GM23338 (cell line): ENCODE results near the gene CNTNAP2. TPM values are rescaled to one million over a fixed set of nuclear protein-coding genes. Genes with fewer than 3 reads are reported as not detected.

Experiments
- ATAC-seq: fragments of 200-7000 bp; cut with Tn5 transposase; 3 replicates; pipeline ENCODE4 v1.9.1; 2020
- DNase-seq: peaks from one replicate; pipeline ENCODE4 v3.0.0-alpha.2; 2015; ENCODE audit warnings: low spot score
- H2AFZ ChIP-seq: fragments of 200-600 bp; sonication (generic); 2 replicates; pipeline ENCODE4 v1.8.0; 2016; ENCODE audit warnings: antibody characterized with exemption, mild to moderate bottlenecking, moderate library complexity
- H3F3A ChIP-seq: fragments of 200-600 bp; sonication (generic); replicated peaks from 2 replicates; pipeline ENCODE4 v1.8.0; 2017; ENCODE audit warnings: antibody characterized with exemption, mixed run types, low read depth
- H3K27ac ChIP-seq: fragments of 200-600 bp; sonication (generic); 2 replicates; pipeline ENCODE4 v1.6.1; 2016; ENCODE audit warnings: low read depth
- H3K27me3 ChIP-seq: fragments of 200-600 bp; sonication (generic); 2 replicates; pipeline ENCODE4 v1.8.0; 2016; ENCODE audit warnings: mild to moderate bottlenecking, mixed run types, moderate library complexity; ENCODE audit not compliant: insufficient read depth
- H3K36me3 ChIP-seq: fragments of 200-600 bp; sonication (generic); 2 replicates; pipeline ENCODE4 v1.8.0; 2016; ENCODE audit warnings: mild to moderate bottlenecking; ENCODE audit not compliant: insufficient read depth
- H3K4me1 ChIP-seq: fragments of 200-600 bp; sonication (generic); 2 replicates; pipeline ENCODE4 v1.8.0; 2016; ENCODE audit warnings: mild to moderate bottlenecking, moderate library complexity; ENCODE audit not compliant: insufficient read depth
- H3K4me2 ChIP-seq: fragments of 200-600 bp; sonication (generic); 2 replicates; pipeline ENCODE4 v1.7.1; 2017; ENCODE audit warnings: mixed run types
- H3K4me3 ChIP-seq: fragments of 200-600 bp; sonication (generic); 2 replicates; pipeline ENCODE4 v1.6.1; 2016; ENCODE audit warnings: mixed run types
- H3K79me2 ChIP-seq: fragments of 200-600 bp; sonication (generic); replicated peaks from 2 replicates; pipeline ENCODE4 v1.8.0; 2017; ENCODE audit warnings: mild to moderate bottlenecking; ENCODE audit not compliant: insufficient read depth
- H3K9me2 ChIP-seq: fragments of 200-600 bp; sonication (generic); 2 replicates; pipeline ENCODE4 v1.8.0; 2017; ENCODE audit not compliant: insufficient read depth
- H4K20me1 ChIP-seq: fragments of 200-600 bp; sonication (generic); replicated peaks from 2 replicates; pipeline ENCODE4 v1.8.0; 2017; ENCODE audit warnings: mild to moderate bottlenecking; ENCODE audit not compliant: insufficient read depth
- H3K27ac Mint-ChIP-seq: 2 replicates; pipeline ENCODE4 v1.8.0; 2020; ENCODE audit warnings: inconsistent platforms, mild to moderate bottlenecking, moderate library complexity, mixed read lengths
- H3K27me3 Mint-ChIP-seq: 3 replicates; pipeline ENCODE4 v1.8.0; 2022; ENCODE audit warnings: low read depth, mild to moderate bottlenecking, moderate library complexity, mixed read lengths, inconsistent platforms; ENCODE audit not compliant: insufficient read depth, poor library complexity
- H3K36me3 Mint-ChIP-seq: 3 replicates; pipeline ENCODE4 v1.8.0; 2021; ENCODE audit warnings: low read depth, mild to moderate bottlenecking, inconsistent platforms, moderate library complexity, mixed read lengths
- H3K4me1 Mint-ChIP-seq: 3 replicates; pipeline ENCODE4 v1.8.0; 2020; ENCODE audit warnings: mild to moderate bottlenecking, inconsistent platforms, mixed read lengths
- H3K4me3 Mint-ChIP-seq: 3 replicates; pipeline ENCODE4 v1.8.0; 2021; ENCODE audit warnings: moderate library complexity, mild to moderate bottlenecking, inconsistent platforms, mixed read lengths
- H3K9me3 Mint-ChIP-seq: 3 replicates; pipeline ENCODE4 v1.8.0; 2020; ENCODE audit warnings: moderate library complexity, mild to moderate bottlenecking, inconsistent platforms, mixed read lengths
- CREB1 ChIP-seq: fragments of 250-450 bp; sonication (Bioruptor Pico); IDR thresholded peaks from 2 replicates; pipeline ENCODE4 v1.5.0; 2020; ENCODE audit warnings: low read depth, mild to moderate bottlenecking, moderate library complexity
- EZH2 ChIP-seq: fragments of 200-600 bp; sonication (generic); IDR thresholded peaks from one replicate; pipeline ENCODE4 v1.8.0; 2017; ENCODE audit warnings: antibody characterized with exemption, mild to moderate bottlenecking, low read depth; ENCODE audit not compliant: unreplicated experiment
- EZH2phosphoT487 ChIP-seq: fragments of 200-600 bp; sonication (generic); IDR thresholded peaks from one replicate; pipeline ENCODE4 v1.8.1; 2018; ENCODE audit warnings: antibody characterized with exemption; ENCODE audit not compliant: unreplicated experiment
- JUNB ChIP-seq: IDR thresholded peaks from one replicate; pipeline ENCODE4 v1.6.1; 2016; ENCODE audit warnings: antibody characterized with exemption; ENCODE audit not compliant: unreplicated experiment
- NANOG ChIP-seq: IDR thresholded peaks from 2 replicates; pipeline ENCODE4 v1.6.1; 2016; ENCODE audit warnings: antibody characterized with exemption, borderline replicate concordance
- POLR2AphosphoS5 ChIP-seq: IDR thresholded peaks from 2 replicates; pipeline ENCODE4 v1.6.1; 2016; ENCODE audit warnings: antibody characterized with exemption, low read depth
- STAT1 ChIP-seq: IDR thresholded peaks from one replicate; pipeline ENCODE4 v1.6.1; 2016; ENCODE audit warnings: antibody characterized with exemption; ENCODE audit not compliant: unreplicated experiment
- ZNF114 ChIP-seq: fragments of 250-450 bp; sonication (Bioruptor Pico); IDR thresholded peaks from 2 replicates; pipeline ENCODE4 v1.5.0; 2020; ENCODE audit warnings: mild to moderate bottlenecking, moderate library complexity
- ZNF331 ChIP-seq: fragments of 250-450 bp; sonication (Bioruptor Pico); IDR thresholded peaks from 2 replicates; pipeline ENCODE4 v1.5.0; 2020; ENCODE audit warnings: low read depth, mild to moderate bottlenecking, moderate library complexity
- polyA plus RNA-seq: library from polyadenylated mRNA; unstranded; fragments of >200 nt; fragmentation: Nextera tagmentation; extraction: Ambion mirVana; gene quantifications from 2 replicates; pipeline ENCODE4 v1.2.1, GENCODE V29; 2016
- total RNA-seq: library from RNA; depleted of rRNA; stranded (reverse); fragments of >200 nt; shearing (Covaris generic); gene quantifications from 2 replicates; pipeline ENCODE4 v1.2.3, GENCODE V29; 2014
- TF ChIP-seq, protein P1 (sequence below): IDR thresholded peaks from 2 replicates; pipeline ENCODE4 v1.6.1; 2016; ENCODE audit warnings: antibody characterized with exemption
- TF ChIP-seq, protein P2 (sequence below), 2 experiments: fragments of 200-600 bp in 1 of 2; sonication (generic) in 1 of 2; conservative IDR thresholded peaks; 2 replicates each; pipeline versions ENCODE4 v1.5.1 to v1.6.1; 2016 to 2017; ENCODE audit warnings: antibody characterized with exemption in 2 of 2, low read depth in 2 of 2, mild to moderate bottlenecking in 2 of 2, moderate library complexity in 1 of 2
- TF ChIP-seq, protein P3 (sequence below): IDR thresholded peaks from one replicate; pipeline ENCODE4 v1.6.1; 2018; ENCODE audit warnings: antibody characterized with exemption; ENCODE audit not compliant: unreplicated experiment
- TF ChIP-seq, protein P4 (sequence below): fragments of 250-450 bp; sonication (Bioruptor Pico); IDR thresholded peaks from 2 replicates; pipeline ENCODE4 v1.5.0; 2020; ENCODE audit warnings: mild to moderate bottlenecking, moderate library complexity

The CNTNAP2 gene
- total and polyA plus RNA-seq, 2 experiments from 2014 or later, result 38.2 to 61.3 TPM

- H3K4me2 ChIP-seq, result no peak overlapping the region
These were observed 1307.3 kb downstream of the CNTNAP2 start for GRCh38 chr7:147423875-147424274.

More at GRCh38 chr7:147423875-147424274, 1307.3 kb downstream of the CNTNAP2 start:
- Histone ChIP-seq H3K79me2 (no peaks in the 10 kb centered on the region), H3K36me3 (no peaks in the 10 kb centered on the region), H3K4me3 (no peak overlapping the region), H3K27me3 (no peaks in the 10 kb centered on the region), H4K20me1 (no peaks in the 10 kb centered on the region), H3K9me2 (0 out of 2 replicates have a peak, but pooled peaks cover 3% of the 10 kb centered on the region), H2AFZ (no peak overlapping the region), H3K4me1 (no peaks in the 10 kb centered on the region), H3F3A (no peaks in the 10 kb centered on the region), H3K27ac (no peak overlapping the region)
- H3K27me3 Mint-ChIP-seq, result no peaks in the 10 kb centered on the region
- no peak overlapping the region for H3K4me3 Mint-ChIP-seq
- TF ChIP-seq NANOG (no peak), ZNF114 (CRISPR knock-in tag) (no peak), CREB1 (CRISPR knock-in tag) (no peak), POLR2AphosphoS5 (no peak), ZNF331 (CRISPR knock-in tag) (no peak), JUNB (no peak), EZH2phosphoT487 (no peak), STAT1 (no peak), EZH2 (no peak)
- TF ChIP-seq, protein P1, sequence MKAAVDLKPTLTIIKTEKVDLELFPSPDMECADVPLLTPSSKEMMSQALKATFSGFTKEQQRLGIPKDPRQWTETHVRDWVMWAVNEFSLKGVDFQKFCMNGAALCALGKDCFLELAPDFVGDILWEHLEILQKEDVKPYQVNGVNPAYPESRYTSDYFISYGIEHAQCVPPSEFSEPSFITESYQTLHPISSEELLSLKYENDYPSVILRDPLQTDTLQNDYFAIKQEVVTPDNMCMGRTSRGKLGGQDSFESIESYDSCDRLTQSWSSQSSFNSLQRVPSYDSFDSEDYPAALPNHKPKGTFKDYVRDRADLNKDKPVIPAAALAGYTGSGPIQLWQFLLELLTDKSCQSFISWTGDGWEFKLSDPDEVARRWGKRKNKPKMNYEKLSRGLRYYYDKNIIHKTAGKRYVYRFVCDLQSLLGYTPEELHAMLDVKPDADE, result no peak
- TF ChIP-seq, protein P2, sequence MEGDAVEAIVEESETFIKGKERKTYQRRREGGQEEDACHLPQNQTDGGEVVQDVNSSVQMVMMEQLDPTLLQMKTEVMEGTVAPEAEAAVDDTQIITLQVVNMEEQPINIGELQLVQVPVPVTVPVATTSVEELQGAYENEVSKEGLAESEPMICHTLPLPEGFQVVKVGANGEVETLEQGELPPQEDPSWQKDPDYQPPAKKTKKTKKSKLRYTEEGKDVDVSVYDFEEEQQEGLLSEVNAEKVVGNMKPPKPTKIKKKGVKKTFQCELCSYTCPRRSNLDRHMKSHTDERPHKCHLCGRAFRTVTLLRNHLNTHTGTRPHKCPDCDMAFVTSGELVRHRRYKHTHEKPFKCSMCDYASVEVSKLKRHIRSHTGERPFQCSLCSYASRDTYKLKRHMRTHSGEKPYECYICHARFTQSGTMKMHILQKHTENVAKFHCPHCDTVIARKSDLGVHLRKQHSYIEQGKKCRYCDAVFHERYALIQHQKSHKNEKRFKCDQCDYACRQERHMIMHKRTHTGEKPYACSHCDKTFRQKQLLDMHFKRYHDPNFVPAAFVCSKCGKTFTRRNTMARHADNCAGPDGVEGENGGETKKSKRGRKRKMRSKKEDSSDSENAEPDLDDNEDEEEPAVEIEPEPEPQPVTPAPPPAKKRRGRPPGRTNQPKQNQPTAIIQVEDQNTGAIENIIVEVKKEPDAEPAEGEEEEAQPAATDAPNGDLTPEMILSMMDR (conservative IDR thresholded peaks at IDR 0.05; ENCODE audit: low read depth in 2 of 2), result no peak
- TF ChIP-seq, protein P3, sequence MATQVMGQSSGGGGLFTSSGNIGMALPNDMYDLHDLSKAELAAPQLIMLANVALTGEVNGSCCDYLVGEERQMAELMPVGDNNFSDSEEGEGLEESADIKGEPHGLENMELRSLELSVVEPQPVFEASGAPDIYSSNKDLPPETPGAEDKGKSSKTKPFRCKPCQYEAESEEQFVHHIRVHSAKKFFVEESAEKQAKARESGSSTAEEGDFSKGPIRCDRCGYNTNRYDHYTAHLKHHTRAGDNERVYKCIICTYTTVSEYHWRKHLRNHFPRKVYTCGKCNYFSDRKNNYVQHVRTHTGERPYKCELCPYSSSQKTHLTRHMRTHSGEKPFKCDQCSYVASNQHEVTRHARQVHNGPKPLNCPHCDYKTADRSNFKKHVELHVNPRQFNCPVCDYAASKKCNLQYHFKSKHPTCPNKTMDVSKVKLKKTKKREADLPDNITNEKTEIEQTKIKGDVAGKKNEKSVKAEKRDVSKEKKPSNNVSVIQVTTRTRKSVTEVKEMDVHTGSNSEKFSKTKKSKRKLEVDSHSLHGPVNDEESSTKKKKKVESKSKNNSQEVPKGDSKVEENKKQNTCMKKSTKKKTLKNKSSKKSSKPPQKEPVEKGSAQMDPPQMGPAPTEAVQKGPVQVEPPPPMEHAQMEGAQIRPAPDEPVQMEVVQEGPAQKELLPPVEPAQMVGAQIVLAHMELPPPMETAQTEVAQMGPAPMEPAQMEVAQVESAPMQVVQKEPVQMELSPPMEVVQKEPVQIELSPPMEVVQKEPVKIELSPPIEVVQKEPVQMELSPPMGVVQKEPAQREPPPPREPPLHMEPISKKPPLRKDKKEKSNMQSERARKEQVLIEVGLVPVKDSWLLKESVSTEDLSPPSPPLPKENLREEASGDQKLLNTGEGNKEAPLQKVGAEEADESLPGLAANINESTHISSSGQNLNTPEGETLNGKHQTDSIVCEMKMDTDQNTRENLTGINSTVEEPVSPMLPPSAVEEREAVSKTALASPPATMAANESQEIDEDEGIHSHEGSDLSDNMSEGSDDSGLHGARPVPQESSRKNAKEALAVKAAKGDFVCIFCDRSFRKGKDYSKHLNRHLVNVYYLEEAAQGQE, result no peak
- TF ChIP-seq, protein P4, sequence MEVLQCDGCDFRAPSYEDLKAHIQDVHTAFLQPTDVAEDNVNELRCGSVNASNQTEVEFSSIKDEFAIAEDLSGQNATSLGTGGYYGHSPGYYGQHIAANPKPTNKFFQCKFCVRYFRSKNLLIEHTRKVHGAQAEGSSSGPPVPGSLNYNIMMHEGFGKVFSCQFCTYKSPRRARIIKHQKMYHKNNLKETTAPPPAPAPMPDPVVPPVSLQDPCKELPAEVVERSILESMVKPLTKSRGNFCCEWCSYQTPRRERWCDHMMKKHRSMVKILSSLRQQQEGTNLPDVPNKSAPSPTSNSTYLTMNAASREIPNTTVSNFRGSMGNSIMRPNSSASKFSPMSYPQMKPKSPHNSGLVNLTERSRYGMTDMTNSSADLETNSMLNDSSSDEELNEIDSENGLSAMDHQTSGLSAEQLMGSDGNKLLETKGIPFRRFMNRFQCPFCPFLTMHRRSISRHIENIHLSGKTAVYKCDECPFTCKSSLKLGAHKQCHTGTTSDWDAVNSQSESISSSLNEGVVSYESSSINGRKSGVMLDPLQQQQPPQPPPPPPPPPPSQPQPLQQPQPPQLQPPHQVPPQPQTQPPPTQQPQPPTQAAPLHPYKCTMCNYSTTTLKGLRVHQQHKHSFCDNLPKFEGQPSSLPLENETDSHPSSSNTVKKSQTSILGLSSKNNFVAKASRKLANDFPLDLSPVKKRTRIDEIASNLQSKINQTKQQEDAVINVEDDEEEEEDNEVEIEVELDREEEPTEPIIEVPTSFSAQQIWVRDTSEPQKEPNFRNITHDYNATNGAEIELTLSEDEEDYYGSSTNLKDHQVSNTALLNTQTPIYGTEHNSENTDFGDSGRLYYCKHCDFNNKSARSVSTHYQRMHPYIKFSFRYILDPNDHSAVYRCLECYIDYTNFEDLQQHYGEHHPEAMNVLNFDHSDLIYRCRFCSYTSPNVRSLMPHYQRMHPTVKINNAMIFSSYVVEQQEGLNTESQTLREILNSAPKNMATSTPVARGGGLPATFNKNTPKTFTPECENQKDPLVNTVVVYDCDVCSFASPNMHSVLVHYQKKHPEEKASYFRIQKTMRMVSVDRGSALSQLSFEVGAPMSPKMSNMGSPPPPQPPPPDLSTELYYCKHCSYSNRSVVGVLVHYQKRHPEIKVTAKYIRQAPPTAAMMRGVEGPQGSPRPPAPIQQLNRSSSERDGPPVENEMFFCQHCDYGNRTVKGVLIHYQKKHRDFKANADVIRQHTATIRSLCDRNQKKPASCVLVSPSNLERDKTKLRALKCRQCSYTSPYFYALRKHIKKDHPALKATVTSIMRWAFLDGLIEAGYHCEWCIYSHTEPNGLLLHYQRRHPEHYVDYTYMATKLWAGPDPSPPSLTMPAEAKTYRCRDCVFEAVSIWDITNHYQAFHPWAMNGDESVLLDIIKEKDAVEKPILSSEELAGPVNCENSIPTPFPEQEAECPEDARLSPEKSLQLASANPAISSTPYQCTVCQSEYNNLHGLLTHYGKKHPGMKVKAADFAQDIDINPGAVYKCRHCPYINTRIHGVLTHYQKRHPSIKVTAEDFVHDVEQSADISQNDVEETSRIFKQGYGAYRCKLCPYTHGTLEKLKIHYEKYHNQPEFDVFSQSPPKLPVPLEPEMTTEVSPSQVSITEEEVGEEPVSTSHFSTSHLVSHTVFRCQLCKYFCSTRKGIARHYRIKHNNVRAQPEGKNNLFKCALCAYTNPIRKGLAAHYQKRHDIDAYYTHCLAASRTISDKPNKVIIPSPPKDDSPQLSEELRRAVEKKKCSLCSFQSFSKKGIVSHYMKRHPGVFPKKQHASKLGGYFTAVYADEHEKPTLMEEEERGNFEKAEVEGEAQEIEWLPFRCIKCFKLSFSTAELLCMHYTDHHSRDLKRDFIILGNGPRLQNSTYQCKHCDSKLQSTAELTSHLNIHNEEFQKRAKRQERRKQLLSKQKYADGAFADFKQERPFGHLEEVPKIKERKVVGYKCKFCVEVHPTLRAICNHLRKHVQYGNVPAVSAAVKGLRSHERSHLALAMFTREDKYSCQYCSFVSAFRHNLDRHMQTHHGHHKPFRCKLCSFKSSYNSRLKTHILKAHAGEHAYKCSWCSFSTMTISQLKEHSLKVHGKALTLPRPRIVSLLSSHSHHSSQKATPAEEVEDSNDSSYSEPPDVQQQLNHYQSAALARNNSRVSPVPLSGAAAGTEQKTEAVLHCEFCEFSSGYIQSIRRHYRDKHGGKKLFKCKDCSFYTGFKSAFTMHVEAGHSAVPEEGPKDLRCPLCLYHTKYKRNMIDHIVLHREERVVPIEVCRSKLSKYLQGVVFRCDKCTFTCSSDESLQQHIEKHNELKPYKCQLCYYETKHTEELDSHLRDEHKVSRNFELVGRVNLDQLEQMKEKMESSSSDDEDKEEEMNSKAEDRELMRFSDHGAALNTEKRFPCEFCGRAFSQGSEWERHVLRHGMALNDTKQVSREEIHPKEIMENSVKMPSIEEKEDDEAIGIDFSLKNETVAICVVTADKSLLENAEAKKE (CRISPR knock-in tag), result no peak
- no peaks in the 10 kb centered on the region for H3K4me1 Mint-ChIP-seq
- DNase-seq, result peak; percentile 13
- H3K36me3 Mint-ChIP-seq, result peaks cover 3% of the 10 kb centered on the region; the same call in 2 of the 3 replicates
- H3K27ac Mint-ChIP-seq, result no peak overlapping the region
- H3K9me3 Mint-ChIP-seq, result peaks cover 19% of the 10 kb centered on the region
- ATAC-seq, result no peak; the same call in 2 of the 3 replicates
